Esophagus muscularis mucosa (tissue), 4 donors: ENCODE results near the gene PPP1R16B.

Experiments used
- CTCF ChIP-seq, 3 experiments: fragments of 200-600 bp in 2 of 3; fragments of 450-650 bp in 1 of 3; sonication (generic) in 2 of 3; IDR thresholded peaks; one replicate each; pipeline ENCODE4 v1.5.1; 2017 to 2019; ENCODE audit warnings: antibody characterized with exemption in 3 of 3, mild to moderate bottlenecking in 2 of 3, moderate library complexity in 1 of 3
- EP300 ChIP-seq: sonication (generic); formaldehyde crosslinking; IDR thresholded peaks from one replicate; pipeline ENCODE4 v1.6.1; 2017; ENCODE audit warnings: antibody characterized with exemption
- POLR2A ChIP-seq: fragments of 450-650 bp; IDR thresholded peaks from one replicate; pipeline ENCODE4 v1.6.1; 2017; ENCODE audit warnings: antibody characterized with exemption, moderate library complexity, mild to moderate bottlenecking, low read depth

GRCh38 chr20:38757145-38757775 is 48.2 kb upstream of the PPP1R16B start:
- no peak for TF ChIP-seq POLR2A
- TF ChIP-seq CTCF (IDR thresholded peaks at IDR 0.05) = no peak
- TF ChIP-seq EP300 = no peak
